Activated CD4-positive, CD25-positive, alpha-beta regulatory T cell treated with anti-CD3 and anti-CD28 coated beads, Interleukin-2, amount 50 U/mL, for 24 hours (primary cell): Measurements from ENCODE around the gene LONP2.
"Not testable (repeated sequence)": the region's sequence is repeated elsewhere in the genome, so short reads cannot be mapped to it uniquely, and the experiment has no call there.

Source experiments
- ATAC-seq, 2 donors: fragments of 150-1000 bp; cut with Tn5 transposase; one replicate each; pipeline ENCODE4 v1.10.0; 2021; ENCODE audit warnings: mild to moderate bottlenecking in 1 of 2, moderate library complexity in 1 of 2

Gene LONP2

DNA sequence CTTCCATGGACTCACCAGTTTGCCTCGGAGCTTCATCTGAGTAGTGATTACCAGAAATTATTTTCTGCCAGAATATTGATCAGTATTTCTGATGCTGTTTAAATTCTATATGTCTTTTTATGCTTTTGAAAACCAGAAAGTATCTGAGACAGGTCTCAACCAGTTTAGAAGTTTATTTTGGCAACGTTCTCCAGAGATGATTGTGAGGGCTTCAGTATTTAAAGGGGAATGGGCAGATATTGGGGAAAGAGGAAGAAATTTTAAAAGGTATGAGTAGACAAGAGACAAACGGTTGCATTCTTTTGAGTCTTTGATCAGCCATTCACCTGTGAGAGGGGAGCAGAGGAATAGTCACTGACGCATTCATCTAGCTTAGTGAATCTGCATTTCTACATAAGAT is 47.7 kb downstream of the LONP2 start:
- ATAC-seq = no peak

- no peak for ATAC-seq
Observed at GRCh38 chr16:48292452-48292851, 48.4 kb downstream of the LONP2 start.

GRCh38 chr16:48294724-48295123 is 50.6 kb downstream of the LONP2 start:
- no peak for ATAC-seq

GRCh38 chr16:48295488-48296281 is 51.6 kb downstream of the LONP2 start:
- no peak for ATAC-seq

DNA sequence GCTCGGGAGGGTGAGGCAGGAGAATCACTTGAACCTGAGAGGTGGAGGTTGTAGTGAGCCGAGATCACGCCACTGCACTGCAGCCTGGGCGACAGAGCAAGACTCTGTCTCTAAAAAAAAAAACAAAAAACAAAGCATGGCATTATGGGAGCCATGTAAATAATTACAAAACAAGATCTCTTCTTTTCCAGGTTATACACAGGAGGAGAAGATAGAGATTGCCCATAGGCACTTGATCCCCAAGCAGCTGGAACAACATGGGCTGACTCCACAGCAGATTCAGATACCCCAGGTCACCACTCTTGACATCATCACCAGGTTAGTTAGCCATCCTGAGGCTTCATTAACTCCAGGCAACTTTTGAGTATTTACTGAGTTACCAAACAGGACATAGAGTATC is 55.4 kb downstream of the LONP2 start:
- no peak for ATAC-seq

GRCh38 chr16:48300391-48300856 is 56.3 kb downstream of the LONP2 start:
- no peak for ATAC-seq

DNA sequence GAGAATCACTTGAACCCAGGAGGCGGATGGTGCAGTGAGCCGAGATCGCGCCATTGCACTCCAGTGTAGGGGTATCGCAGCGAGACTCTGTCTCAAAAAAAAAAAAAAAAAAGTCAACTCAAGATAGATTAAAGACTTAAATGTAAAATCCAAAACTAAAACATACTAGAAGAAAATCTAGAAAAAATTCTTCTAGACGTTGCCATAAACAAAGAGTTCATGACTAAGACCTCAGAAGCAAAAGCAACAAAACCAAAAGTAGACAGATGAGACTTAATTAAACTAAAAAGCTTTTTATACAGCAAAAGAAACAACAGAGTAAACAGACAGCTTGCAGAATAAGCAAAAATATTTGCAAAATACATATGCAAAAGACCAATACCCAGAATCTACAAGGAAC is 64.4 kb downstream of the LONP2 start:
- ATAC-seq = no peak

- no peak for ATAC-seq
Observed at GRCh38 chr16:48310908-48311641, 67.0 kb downstream of the LONP2 start.

DNA sequence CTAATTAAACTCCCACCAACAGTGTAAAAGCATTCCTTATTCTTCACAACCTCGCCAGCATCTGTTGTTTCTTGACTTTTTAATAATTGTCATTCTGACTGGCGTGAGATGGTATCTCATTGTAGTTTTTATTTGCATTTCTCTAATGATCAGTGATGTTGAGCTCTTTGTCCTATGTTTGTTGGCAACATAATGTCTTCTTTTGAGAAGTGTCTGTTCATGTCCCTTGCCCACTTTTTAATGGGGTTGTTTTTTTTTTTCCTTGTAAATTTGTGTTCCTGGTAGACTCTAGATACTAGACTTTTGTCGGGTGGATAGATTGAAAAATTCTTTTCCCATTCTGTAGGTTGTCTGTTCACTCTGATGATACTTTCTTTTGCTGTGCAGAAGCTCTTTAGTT is 69.8 kb downstream of the LONP2 start:
- ATAC-seq = not testable (repeated sequence)

GRCh38 chr16:48317026-48317425 is 72.9 kb downstream of the LONP2 start:
- ATAC-seq = no peak

GRCh38 chr16:48317614-48318315 is 73.7 kb downstream of the LONP2 start:
- peak; percentile 46 to 53 for ATAC-seq

DNA sequence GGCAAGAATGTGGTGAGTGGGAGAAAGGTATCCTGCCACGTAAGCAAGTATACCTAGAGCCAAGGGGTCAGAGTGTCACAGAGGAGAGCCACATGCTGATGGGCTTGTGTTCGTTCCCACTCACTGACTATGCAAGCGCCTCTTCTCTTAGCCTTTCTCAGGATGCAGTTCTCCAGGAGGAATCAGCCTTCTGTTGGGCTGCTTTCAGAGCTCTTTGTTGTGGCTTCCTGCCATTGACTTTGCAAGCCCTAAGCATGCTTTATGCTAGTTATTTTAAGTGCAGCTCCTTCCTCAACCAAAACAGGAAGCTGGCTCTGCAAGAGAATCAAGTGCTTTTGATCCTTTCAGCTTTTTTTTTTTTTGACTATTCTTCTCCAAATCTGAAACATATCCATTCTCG is 74.5 kb downstream of the LONP2 start:
- ATAC-seq = no peak

DNA sequence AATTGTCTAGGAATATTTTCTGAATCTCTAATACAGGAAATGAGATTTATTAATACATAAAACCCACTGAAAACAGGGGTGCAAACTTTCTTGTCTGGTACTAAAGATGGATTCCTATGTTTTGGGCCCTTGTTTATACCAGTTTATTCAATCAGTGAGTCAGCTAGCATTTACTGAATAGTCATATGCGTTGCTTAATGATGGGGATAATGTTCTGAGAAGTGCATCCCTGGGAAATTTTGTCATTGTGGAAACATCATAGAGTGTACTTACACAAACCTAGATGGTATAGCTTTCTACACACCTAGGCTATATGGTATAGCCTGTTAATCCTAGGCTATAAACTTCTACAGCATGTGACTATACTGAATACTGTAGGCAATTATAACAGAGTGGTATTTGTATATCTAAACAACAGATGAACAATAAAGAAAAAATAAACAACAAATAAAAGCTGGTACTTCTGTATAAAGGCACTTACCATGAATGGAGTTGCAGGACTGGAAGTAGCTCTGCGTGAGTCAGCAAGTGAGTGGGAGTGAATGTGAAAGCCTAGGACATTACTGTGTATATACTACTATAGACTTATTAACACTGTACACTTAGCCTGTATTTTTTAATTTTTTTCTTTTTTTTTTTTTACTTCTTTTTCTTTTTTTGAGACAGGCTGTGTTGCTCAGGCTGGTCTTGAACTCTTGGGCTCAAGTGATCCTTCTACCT is 77.4 kb downstream of the LONP2 start:
- peak; percentile 58 to 75 for ATAC-seq

DNA sequence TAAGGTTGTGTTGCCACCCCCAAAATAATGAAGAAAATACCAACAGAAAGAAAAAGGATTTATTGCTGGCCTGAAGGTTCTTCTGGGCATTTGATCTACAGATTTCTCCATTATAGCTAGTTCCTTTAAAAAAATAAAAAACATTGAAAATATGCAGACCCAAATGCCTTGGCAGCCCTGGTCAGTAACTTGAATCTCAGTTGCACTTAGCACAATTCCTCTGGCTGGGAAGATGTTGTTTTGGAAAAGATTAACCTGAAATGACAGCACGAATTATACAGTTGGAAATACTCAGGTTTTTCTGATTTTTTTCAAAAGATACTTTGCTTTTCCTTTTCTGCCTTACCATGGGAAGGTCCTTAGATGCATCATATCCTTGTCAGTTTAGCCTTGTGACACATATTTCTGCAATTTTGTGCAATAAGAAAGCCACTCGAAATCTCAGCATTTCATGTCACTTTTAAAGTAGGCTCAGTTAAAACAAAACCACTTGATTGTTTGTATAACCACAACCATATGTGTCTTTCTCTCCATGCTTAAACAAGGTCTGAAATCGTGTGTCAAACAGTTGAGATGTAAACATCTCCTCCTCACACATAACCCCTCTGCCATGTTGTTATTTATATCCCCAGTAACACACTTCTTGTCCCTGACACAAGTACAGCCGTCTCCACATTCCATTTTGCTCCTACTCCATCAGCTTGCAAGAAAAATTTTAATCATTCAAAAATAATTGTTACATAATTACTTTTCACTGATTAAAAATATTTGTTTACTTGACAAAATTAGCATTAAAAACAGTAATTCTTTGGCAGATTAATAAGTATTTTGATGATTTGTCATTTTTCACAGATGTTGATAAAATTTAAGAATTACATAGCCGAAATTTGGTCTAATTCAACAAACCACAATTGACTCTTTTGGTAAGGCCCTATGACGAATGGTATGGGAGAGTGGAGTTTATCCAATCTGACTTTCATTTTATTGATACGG is 80.0 kb downstream of the LONP2 start:
- ATAC-seq = no peak

GRCh38 chr16:48326915-48327314 is 82.8 kb downstream of the LONP2 start:
- peak in 1 of 2 donors; percentile 36 for ATAC-seq

- ATAC-seq = no peak
Observed at GRCh38 chr16:48329138-48329537, 85.0 kb downstream of the LONP2 start.

GRCh38 chr16:48330189-48330840 is 86.2 kb downstream of the LONP2 start:
- no peak for ATAC-seq

DNA sequence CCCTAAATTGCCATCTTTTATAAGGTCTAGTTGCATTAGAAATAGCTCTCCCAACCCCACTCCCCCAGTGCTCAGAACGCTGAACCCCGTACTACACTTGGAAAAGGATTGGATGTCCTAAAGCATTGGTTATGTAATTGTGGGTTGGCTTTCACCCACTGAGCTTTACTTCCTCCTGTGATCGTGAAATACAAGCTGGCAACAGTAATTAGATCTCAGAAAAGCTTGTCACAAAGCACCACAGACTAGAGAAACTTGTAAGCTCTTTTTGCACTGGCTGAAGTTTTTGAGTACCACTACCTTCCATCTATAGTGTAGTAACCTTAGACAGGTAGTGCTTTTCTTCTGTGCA is 86.7 kb downstream of the LONP2 start:
- no peak for ATAC-seq

GRCh38 chr16:48332978-48333377 is 88.9 kb downstream of the LONP2 start:
- ATAC-seq = no peak

GRCh38 chr16:48334325-48334724 is 90.2 kb downstream of the LONP2 start:
- no peak for ATAC-seq

DNA sequence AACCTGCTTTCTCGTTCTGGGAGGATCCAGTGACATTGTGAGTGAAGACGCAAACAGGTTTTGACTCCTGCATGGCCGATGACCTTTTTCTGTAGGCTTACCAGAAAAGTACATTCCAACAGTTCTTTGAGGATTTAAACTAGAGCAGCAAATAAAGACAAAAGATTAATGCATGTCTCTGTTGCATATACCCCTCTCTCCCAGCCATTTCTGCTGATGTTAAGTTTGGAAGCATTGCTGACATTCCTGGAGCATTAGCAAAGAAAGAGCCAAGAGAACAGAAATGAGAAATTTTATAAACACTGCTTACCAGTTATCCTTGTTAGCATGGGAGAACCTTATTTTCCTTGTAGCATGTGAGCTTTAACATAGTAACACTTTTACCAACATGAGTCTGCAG is 91.9 kb downstream of the LONP2 start:
- no peak for ATAC-seq
